ENCODE measurements around the gene ARHGAP19.
"Not testable (repeated sequence)": the region's sequence is repeated elsewhere in the genome, so short reads cannot be mapped to it uniquely, and the experiment has no call there.

ARHGAP19 gene

DNA sequence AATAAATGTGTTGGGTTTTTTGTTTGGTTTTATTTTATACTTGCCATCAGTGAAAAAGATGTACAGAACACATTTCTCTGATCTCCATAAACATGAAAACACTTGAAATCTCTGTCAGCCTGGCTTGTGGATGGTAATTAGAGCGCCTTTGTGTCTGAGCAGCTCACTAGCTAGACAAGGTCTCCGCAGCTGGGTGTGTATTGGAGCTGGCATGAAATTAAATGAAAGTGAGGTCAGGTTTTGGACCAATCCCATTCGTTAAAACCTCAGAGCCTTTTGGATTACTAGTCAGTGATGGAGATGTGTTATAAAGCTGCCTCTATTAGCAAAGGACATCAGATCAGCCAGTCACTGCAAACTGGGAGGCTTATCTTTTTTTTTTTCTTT, 29.4 kb upstream of the ARHGAP19 start:
- no peak for DNase-seq (ENCODE audit: low spot score)

- no peak for DNase-seq (ENCODE audit: low spot score)
Observed at GRCh38 chr10:97321032-97321803, 28.8 kb upstream of the ARHGAP19 start.

GRCh38 chr10:97320480-97321031, 28.1 kb upstream of the ARHGAP19 start:
- no peak for DNase-seq (ENCODE audit: low spot score)

GRCh38 chr10:97319671-97320479, 27.4 kb upstream of the ARHGAP19 start:
- DNase-seq (ENCODE audit: low spot score), result peak; percentile 48

GRCh38 chr10:97318772-97319651, 26.6 kb upstream of the ARHGAP19 start, which contains the start of gene FRAT1:
Gene FRAT1 (plus strand): TSS chr10:97319271. CDS start chr10:97319454, 183 bp downstream.
- DNase-seq (ENCODE audit: low spot score), result peak; percentile 80

DNA sequence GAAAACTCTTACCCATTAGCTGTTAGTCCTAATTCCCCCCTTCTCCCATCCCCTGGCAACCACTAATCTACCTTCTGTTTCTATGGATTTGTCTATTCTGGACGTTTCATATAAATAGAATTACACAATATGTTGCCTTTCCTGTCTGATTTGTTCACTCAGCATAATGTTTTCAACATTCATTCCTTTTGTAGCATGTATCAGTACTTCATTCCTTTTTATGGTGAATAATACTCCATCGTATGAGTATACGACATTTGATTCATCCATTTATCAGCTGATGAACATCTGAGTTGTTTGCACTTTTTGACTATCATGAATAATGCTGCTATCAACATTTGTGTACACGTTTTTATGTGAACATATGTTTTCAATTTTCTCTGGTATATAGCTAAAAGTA, 22.2 kb upstream of the ARHGAP19 start:
- no peak for DNase-seq (ENCODE audit: low spot score)

DNA sequence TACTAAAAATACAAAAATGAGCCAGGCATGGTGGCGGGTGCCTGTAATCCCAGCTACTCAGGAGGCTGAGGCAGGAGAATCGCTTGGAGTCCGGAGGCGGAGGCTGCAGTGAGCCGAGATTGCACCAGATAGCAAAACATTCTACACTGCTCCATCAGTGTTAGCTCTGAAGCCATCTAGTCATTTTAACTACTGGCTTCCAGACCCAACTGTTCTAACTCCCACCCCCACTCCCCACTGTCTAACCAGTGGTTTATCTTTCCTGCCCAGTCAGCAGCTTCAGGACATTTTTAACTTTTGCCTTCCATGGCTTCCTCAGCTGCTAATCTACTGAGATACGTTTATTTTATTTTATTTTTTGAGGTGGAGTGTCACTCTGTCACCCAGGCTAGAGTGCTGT, 20.5 kb upstream of the ARHGAP19 start:
- DNase-seq (ENCODE audit: low spot score), result no peak

DNA sequence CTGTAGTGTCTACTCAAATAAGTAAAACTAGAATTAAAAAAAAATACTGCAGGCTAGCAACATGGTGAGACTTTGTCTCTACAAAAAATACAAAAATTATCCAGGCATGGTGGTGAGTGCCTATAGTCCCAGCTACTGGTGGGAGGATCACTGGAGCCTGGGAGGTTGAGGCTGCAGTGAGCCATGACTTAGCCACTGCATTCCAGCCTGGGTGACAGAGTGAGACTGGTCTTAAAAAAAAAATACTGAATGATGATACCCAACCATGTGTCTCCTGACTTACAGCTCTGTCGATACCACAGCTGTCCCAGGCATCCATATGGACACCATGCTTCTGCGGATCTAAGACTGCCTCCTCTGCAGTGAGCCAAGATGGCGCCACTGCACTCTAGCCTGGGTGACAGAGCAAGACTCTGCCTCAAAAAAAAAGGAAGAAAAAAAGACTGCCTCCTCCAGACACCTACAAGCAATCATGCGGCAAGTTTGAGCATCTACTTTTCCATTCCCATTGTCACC, 18.7 kb upstream of the ARHGAP19 start:
- no peak for DNase-seq (ENCODE audit: low spot score)

GRCh38 chr10:97307866-97308780, 15.7 kb upstream of the ARHGAP19 start:
- DNase-seq (ENCODE audit: low spot score), result no peak

- no peak for DNase-seq (ENCODE audit: low spot score)
Observed at GRCh38 chr10:97307441-97307840, 15.0 kb upstream of the ARHGAP19 start.

- DNase-seq (ENCODE audit: low spot score), result no peak
Observed at GRCh38 chr10:97302088-97302791, 9.8 kb upstream of the ARHGAP19 start.

DNA sequence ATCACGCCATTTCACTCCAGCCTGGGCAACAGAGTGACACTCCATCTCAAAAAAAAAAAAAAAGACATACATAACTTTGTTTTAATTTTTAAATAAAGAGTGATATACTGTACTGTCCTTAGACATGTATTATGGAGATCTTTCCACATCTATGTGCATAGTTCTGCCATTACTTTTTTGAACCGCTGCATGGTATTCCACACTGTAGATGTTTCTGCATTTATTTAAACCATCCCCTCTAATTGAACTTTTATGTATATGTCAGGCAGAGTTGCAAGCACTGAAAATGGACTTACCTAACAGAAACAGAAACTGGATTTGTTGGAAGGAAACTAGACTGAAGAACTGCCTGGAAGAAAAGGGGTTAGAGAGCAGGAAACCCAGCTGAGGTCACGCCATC, 8.5 kb upstream of the ARHGAP19 start:
- no peak for DNase-seq (ENCODE audit: low spot score)

DNA sequence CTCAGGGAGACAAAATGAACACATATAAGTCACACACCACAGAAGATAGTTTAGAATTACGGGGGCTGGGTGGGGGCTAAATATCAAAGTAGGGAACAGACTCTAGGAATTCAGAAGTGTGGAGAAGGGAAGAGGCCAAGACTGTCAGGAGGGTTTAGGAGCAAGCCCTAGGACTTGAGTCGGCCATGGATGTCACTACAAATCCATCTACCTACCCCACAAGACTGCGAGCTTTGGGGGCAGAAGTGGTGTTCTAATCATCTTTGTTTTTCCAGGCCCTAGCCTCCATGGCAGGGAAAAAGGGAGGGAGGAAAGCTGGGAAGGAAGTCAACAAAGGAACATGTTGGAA, 5.8 kb upstream of the ARHGAP19 start:
- no peak for DNase-seq (ENCODE audit: low spot score)

DNA sequence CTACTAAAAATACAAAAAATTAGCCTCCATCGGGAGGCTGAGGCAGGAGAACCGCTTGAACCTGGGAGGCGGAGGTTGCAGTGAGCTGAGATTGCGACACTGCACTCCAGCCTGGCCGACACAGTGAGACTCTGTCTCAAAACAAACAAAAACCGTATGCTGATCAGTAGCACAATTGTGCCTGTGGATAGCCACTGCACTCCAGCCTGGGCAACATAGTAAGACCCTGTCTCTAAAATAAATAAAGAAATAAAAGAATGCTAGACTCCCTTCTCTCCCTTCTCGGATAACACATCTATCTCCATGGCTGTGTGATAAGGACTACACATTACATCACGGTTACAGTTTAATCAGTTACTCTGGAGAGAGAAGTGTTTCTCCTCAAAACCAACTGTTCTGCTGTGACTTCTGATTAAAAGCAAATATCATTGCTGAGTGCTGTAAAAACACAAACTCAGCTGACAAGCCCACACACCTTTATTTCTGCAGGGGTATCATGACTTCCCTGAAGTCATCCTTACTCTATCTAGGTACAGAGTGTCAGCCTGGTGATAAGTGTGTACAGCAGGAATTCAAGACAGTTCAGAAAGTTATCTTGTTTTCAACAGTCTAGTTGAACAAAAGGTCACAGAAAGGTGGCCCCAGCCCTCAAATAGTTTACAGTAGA, 5.3 kb upstream of the ARHGAP19 start:
- no peak for DNase-seq (ENCODE audit: low spot score)

- no peak for DNase-seq (ENCODE audit: low spot score)
Observed at GRCh38 chr10:97292862-97293198, 393 bp upstream of the ARHGAP19 start.

DNA sequence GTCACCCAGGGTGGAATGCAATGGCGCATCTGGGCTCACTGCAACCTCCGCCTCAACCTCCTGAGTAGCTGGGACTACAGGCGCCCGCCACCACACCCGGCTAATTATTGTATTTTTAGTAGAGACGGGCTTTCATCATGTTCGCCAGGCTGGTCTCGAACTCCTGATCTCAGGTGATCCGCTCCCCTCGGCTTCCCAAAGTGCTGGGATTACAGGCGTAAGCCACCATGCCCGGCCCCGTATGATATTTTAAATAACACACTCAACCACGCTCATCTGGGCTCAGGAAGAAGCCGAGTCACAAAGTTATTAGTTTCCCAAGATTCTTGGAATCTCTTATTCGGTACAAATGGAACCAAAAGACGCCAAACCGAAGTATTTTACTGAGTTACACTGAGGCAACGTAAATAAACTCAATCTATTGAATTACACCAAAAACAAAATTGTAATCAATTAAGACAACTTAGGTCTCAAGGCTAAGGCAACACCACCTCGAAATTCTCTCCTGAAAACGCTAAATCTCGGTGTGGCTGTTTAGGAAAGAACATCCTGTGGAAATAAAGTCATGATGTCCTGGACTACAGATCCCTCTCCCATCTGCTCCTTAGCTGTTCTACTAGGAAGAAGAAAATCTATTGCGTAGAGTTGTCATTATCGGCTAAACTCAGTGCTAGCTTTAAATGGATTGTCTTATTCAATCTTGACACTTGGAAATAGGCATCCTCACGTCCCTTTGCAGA, 910 bp downstream of the ARHGAP19 start:
- DNase-seq (ENCODE audit: low spot score), result no peak

- DNase-seq (ENCODE audit: low spot score), result not testable (repeated sequence)
Observed at GRCh38 chr10:97290576-97291356, 1.7 kb downstream of the ARHGAP19 start.

- DNase-seq (ENCODE audit: low spot score), result not testable (repeated sequence)
Observed at GRCh38 chr10:97290076-97290475, 2.4 kb downstream of the ARHGAP19 start.
